Prostate gland (tissue), 2 donors: ENCODE measurements around the gene FOXF1. TPM values are rescaled to one million over a fixed set of nuclear protein-coding genes. Genes with fewer than 3 reads are reported as not detected.

Experiments used
- DNase-seq: peaks from one replicate; pipeline ENCODE4 v3.0.0-alpha.2; 2019; ENCODE audit warnings: low spot score
- H3K27ac ChIP-seq, 2 donors: fragments of 200-600 bp; sonication (generic); 2 replicates each; pipeline ENCODE4 v1.5.1; 2017 to 2019
- H3K27me3 ChIP-seq: fragments of 200-600 bp; sonication (generic); replicated peaks from 2 replicates; pipeline ENCODE4 v1.5.1; 2019; ENCODE audit not compliant: insufficient read depth
- H3K36me3 ChIP-seq, 2 donors: fragments of 200-600 bp; sonication (generic); 1 replicate in 1 of 2; 2 replicates in 1 of 2; pipeline versions ENCODE4 v1.5.1 to v1.8.1; 2017 to 2019
- H3K4me1 ChIP-seq: fragments of 200-600 bp; sonication (generic); replicated peaks from 2 replicates; pipeline ENCODE4 v1.5.1; 2019
- H3K4me3 ChIP-seq, 2 donors: fragments of 200-600 bp; sonication (generic); 2 replicates each; pipeline ENCODE4 v1.5.1; 2017 to 2019
- H3K9me3 ChIP-seq: fragments of 200-600 bp; sonication (generic); 2 replicates; pipeline ENCODE4 v1.5.1; 2017
- CTCF ChIP-seq, 4 experiments: fragments of 200-600 bp in 2 of 4; fragments of 450-650 bp in 2 of 4; sonication (generic) in 2 of 4; IDR thresholded peaks; 1 replicate in 3 of 4; 2 replicates in 1 of 4; pipeline ENCODE4 v1.5.1; 2016 to 2019; ENCODE audit warnings: antibody characterized with exemption in 4 of 4, mild to moderate bottlenecking in 2 of 4, moderate library complexity in 2 of 4
- POLR2A ChIP-seq: fragments of 450-650 bp; IDR thresholded peaks from one replicate; pipeline ENCODE4 v1.6.1; 2016; ENCODE audit warnings: antibody characterized with exemption, mild to moderate bottlenecking
- POLR2AphosphoS5 ChIP-seq: sonication (generic); formaldehyde crosslinking; IDR thresholded peaks from one replicate; pipeline ENCODE4 v1.6.1; 2017; ENCODE audit warnings: antibody characterized with exemption
- WGBS: methylation state at CpG from one replicate; pipeline ENCODE4 v1.1.5; 2018; 5-methylcytosine and 5-hydroxymethylcytosine counted together
- intact Hi-C: fragments of 100-400 bp; cut with DNase I; formaldehyde crosslinking; loops from one replicate; pipeline ENCODE4 v1.14.2; 2022
- total RNA-seq, 2 donors: library from RNA; depleted of rRNA; stranded (reverse); fragments of >200 nt; gene quantifications; one replicate each; pipeline ENCODE4 v1.1.0, GENCODE V29; 2016

Gene FOXF1
- total RNA-seq, 2 donors from 2014 or later, result 5.3 to 6.9 TPM

DNA sequence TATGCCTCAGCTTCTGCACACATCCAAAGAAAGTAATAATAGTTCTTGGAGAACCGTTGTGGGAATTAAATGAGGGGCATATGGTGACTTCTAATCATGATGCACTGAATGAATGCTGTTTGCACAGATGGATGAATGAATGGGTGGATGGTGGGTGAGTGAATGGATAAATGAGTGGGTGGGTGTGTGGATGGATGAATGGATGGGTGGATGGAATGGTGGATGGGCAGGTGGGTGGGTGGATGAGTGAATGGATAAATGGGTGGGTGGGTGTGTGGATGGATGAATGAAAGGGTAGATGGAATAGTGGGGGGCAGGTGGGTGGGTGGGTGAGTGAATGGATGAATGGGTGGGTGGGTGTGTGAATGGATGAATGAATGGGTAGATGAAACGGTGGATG lies 44.9 kb upstream of the FOXF1 start:
- H3K27ac ChIP-seq, result no peak overlapping the region
- H3K27me3 ChIP-seq, result no peaks in the 10 kb centered on the region
- no peak for DNase-seq
- 72% methylated on average over 2 of the region's 2 CpGs for WGBS
- no peaks in the 10 kb centered on the region for H3K9me3 ChIP-seq
- H3K4me3 ChIP-seq, result no peak overlapping the region
- TF ChIP-seq POLR2AphosphoS5, result no peak
- no peaks in the 10 kb centered on the region for H3K36me3 ChIP-seq
- intact Hi-C loops, result no loop called here
- no peaks in the 10 kb centered on the region for H3K4me1 ChIP-seq

- intact Hi-C loops, result no loop called here
- Histone ChIP-seq H3K36me3 (no peaks in the 10 kb centered on the region), H3K4me1 (no peaks in the 10 kb centered on the region), H3K27me3 (no peaks in the 10 kb centered on the region), H3K4me3 (no peak overlapping the region), H3K9me3 (no peaks in the 10 kb centered on the region), H3K27ac (peak overlapping the region; percentile 52 to 57)
- 46% methylated on average over 29 of the region's 29 CpGs for WGBS
- no peak for DNase-seq
- no peak for TF ChIP-seq POLR2A
- TF ChIP-seq CTCF (IDR thresholded peaks at IDR 0.05), result no peak
- no peak for TF ChIP-seq POLR2AphosphoS5
Observed at GRCh38 chr16:86466696-86467406, 43.5 kb upstream of the FOXF1 start.

DNA sequence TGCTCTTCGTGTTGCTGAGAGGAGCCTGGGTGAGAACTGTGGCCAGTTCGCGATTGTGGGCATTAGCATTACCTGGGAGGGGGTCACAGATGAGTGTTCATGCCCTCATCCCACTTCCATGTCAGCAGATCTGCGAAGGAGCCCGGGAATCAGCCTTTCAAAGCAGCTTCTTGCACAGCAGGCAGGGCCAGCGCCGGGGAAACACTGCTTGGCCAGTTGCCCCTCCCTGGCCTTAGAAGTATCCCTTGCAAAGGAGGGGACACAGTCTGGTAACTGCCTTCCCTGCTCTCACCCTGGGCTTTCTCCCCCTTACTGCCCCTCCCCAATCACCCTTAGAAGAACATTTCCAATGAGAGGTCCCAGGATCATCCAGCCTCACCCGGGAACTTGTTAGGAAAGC lies 42.8 kb upstream of the FOXF1 start:
- TF ChIP-seq POLR2A (no peak), CTCF (IDR thresholded peaks at IDR 0.05) (no peak), POLR2AphosphoS5 (no peak)

GRCh38 chr16:86470964-86471363 lies 39.4 kb upstream of the FOXF1 start:
- intact Hi-C loops, result no loop called here
- Histone ChIP-seq H3K36me3 (no peaks in the 10 kb centered on the region), H3K4me1 (no peaks in the 10 kb centered on the region), H3K4me3 (no peak overlapping the region), H3K9me3 (no peaks in the 10 kb centered on the region), H3K27me3 (no peaks in the 10 kb centered on the region), H3K27ac (no peak overlapping the region)
- DNase-seq, result no peak
- TF ChIP-seq POLR2AphosphoS5, result no peak
- no peak for TF ChIP-seq CTCF (IDR thresholded peaks at IDR 0.05)
- no peak for TF ChIP-seq POLR2A
- WGBS, result 65% methylated on average over 9 of the region's 9 CpGs

More for the DNA sequence above, 42.8 kb upstream of the FOXF1 start:
- intact Hi-C loops, result no loop called here
- no peaks in the 10 kb centered on the region for H3K27me3 ChIP-seq
- H3K4me3 ChIP-seq, result no peak overlapping the region
- no peaks in the 10 kb centered on the region for H3K9me3 ChIP-seq
- DNase-seq, result no peak
- no peaks in the 10 kb centered on the region for H3K36me3 ChIP-seq
- WGBS, result 71% methylated on average over 8 of the region's 8 CpGs
- no peak overlapping the region for H3K27ac ChIP-seq
- H3K4me1 ChIP-seq, result no peaks in the 10 kb centered on the region

DNA sequence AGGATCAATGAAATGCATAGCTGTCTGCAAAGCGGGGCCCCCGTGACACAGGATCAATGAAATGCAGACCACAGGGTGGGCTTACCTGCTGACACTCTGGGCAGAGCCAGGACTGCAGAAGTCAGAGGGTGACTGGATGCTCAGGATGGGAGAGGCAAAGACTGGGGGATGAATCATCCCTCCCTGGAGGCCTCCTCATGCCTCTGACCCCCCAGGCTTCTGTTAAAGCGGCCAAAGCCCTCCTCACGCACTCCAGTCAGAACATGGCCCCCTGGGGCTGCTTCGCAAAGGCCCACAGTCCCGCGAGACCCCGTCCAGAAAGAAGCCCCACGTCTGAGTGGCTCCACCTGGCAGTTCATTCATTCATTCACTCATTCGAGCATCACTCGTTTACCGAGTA lies 38.4 kb upstream of the FOXF1 start:
- H3K9me3 ChIP-seq, result no peaks in the 10 kb centered on the region
- DNase-seq, result no peak
- no peaks in the 10 kb centered on the region for H3K27me3 ChIP-seq
- H3K4me1 ChIP-seq, result no peaks in the 10 kb centered on the region
- H3K4me3 ChIP-seq, result no peak overlapping the region
- no peaks in the 10 kb centered on the region for H3K36me3 ChIP-seq
- no peak for TF ChIP-seq POLR2A
- no peak for TF ChIP-seq CTCF (IDR thresholded peaks at IDR 0.05)
- TF ChIP-seq POLR2AphosphoS5, result no peak
- intact Hi-C loops, result no loop called here
- 91% methylated on average over 12 of the region's 12 CpGs for WGBS
- no peak overlapping the region for H3K27ac ChIP-seq
